ENCODE measurements around the gene CCL19. TPM values are rescaled to one million over a fixed set of nuclear protein-coding genes. Genes with fewer than 3 reads are reported as not detected.

Gene CCL19
- total RNA-seq, 1 donor = not detected

DNA sequence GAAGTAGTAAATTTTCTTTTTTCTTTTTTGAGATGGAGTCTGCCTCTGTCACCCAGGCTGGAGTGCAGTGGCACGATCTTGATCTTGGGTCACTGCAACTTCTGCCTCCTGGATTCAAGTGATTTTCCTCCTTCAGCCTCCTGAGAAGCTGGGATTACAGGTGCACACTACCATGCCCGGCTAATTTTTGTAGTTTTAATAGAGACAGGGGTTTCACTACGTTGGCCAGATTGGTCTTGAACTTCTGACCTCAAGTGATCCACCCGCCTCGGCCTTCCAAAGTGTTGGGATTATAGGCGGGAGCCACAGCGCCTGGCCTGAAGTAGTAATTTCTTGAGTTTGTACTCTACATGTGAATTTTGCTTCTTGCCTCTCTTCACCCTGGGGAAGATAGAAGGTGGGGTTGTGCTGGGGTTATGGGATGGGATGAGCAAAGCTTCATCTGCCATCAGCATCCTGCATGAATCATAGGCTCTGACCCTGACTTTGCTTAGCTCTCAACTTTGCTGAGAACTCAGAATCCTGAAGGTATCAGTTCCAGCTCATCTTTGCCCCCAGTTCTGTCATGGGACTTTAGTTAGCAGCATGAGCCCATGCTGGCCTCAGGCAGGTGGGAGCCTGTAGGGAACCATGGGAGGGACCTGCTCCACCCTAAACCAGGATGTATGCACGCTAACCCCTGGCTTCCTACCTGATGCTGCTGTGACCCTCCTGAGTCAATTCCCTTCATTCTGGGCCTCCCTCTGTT, 28.1 kb upstream of the CCL19 start:
- H4K20me1 ChIP-seq (ENCODE audit: insufficient read depth, low read length) = no peaks in the 10 kb centered on the region
- no peak for DNase-seq (ENCODE audit: insufficient read length, low spot score, missing footprints)
- TF ChIP-seq, protein P1, sequence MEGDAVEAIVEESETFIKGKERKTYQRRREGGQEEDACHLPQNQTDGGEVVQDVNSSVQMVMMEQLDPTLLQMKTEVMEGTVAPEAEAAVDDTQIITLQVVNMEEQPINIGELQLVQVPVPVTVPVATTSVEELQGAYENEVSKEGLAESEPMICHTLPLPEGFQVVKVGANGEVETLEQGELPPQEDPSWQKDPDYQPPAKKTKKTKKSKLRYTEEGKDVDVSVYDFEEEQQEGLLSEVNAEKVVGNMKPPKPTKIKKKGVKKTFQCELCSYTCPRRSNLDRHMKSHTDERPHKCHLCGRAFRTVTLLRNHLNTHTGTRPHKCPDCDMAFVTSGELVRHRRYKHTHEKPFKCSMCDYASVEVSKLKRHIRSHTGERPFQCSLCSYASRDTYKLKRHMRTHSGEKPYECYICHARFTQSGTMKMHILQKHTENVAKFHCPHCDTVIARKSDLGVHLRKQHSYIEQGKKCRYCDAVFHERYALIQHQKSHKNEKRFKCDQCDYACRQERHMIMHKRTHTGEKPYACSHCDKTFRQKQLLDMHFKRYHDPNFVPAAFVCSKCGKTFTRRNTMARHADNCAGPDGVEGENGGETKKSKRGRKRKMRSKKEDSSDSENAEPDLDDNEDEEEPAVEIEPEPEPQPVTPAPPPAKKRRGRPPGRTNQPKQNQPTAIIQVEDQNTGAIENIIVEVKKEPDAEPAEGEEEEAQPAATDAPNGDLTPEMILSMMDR (IDR thresholded peaks at IDR 0.05; ENCODE audit: extremely low read depth, low read depth, low read length) = no peak
- no peaks in the 10 kb centered on the region for H3K9me3 ChIP-seq (ENCODE audit: low read depth, low read length)
- peaks cover 6% of the 10 kb centered on the region for H3K27me3 ChIP-seq (ENCODE audit: insufficient read depth, low read length)
- no peaks in the 10 kb centered on the region for H3K36me3 ChIP-seq (ENCODE audit: insufficient read depth, low read length)
- H3K27ac ChIP-seq (ENCODE audit: low read depth, low read length) = no peak overlapping the region
- no peaks in the 10 kb centered on the region for H3K79me2 ChIP-seq (ENCODE audit: insufficient read depth, low read length)
- no peak overlapping the region for H2AFZ ChIP-seq (ENCODE audit: low read length)
- no peak overlapping the region for H3K4me2 ChIP-seq (ENCODE audit: insufficient read depth, low read length)
- H3K4me3 ChIP-seq (ENCODE audit: insufficient read depth, low read length) = no peak overlapping the region
- no peaks in the 10 kb centered on the region for H3K4me1 ChIP-seq (ENCODE audit: insufficient read depth, low read length)

DNA sequence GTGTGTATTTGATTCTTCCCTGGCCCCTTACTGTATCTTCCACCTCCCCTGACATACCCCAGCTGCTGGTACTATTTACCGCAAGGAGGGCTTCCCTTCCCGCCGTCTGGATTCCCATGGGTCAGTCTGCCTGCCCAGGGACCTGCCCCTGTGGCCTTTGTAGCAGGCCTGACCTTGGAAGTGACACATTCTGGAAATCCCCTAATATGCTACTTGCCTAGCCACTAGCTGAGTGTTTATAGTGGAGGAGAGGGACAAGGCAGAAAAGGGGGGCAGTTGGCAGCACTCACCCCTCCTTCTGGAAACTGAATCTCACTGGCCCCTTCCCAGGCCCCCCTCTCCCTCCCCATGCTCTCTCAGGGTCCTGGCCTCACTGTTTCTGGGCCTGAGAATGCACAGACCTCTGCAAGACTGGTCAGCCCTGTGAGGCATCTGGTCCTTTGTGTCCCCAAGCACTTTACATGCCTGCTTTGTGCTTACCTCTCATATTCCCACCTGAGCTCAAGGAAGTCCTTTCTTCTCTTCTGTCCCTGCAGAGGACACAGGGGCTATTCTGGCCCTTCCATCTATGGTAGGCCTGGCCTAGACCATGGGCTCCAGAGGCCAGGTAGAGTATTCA, 27.0 kb upstream of the CCL19 start:
- no peaks in the 10 kb centered on the region for H3K9me3 ChIP-seq (ENCODE audit: low read depth, low read length)
- DNase-seq (ENCODE audit: insufficient read length, low spot score, missing footprints) = no peak

DNA sequence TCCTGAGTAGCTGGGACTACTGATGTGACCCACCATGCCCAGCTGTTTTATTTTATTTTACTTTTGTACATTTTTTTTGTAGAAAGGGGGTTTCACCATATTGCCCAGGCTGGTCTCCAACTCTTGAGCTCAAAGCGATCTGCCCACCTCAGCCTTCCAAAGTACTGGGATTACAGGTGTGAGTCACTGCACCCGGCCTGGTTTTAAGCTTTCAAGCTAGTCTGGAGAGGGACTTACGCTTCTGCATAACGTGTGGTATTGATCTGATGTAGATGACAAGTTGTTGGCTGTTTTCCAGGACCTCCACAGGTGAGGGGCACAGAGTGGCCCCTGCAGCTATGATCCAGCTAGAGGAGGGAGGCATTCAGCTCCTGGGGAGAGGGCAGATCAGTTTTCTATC, 25.6 kb upstream of the CCL19 start:
- no peaks in the 10 kb centered on the region for H3K36me3 ChIP-seq (ENCODE audit: insufficient read depth, low read length)
- TF ChIP-seq, protein P1 (IDR thresholded peaks at IDR 0.05; ENCODE audit: extremely low read depth, low read depth, low read length) = no peak
- no peaks in the 10 kb centered on the region for H3K9me3 ChIP-seq (ENCODE audit: low read depth, low read length)
- no peaks in the 10 kb centered on the region for H3K4me1 ChIP-seq (ENCODE audit: insufficient read depth, low read length)
- no peak overlapping the region for H3K4me2 ChIP-seq (ENCODE audit: insufficient read depth, low read length)
- no peak for DNase-seq (ENCODE audit: insufficient read length, low spot score, missing footprints)
- peaks cover 9% of the 10 kb centered on the region for H3K27me3 ChIP-seq (ENCODE audit: insufficient read depth, low read length)
- no peaks in the 10 kb centered on the region for H3K79me2 ChIP-seq (ENCODE audit: insufficient read depth, low read length)
- no peak overlapping the region for H3K4me3 ChIP-seq (ENCODE audit: insufficient read depth, low read length)
- no peak overlapping the region for H3K27ac ChIP-seq (ENCODE audit: low read depth, low read length)
- no peaks in the 10 kb centered on the region for H4K20me1 ChIP-seq (ENCODE audit: insufficient read depth, low read length)
- no peak overlapping the region for H2AFZ ChIP-seq (ENCODE audit: low read length)

More for the DNA sequence above, 27.0 kb upstream of the CCL19 start:
- TF ChIP-seq, protein P1 (IDR thresholded peaks at IDR 0.05; ENCODE audit: extremely low read depth, low read depth, low read length) = no peak
- Histone ChIP-seq H3K27ac (ENCODE audit: low read depth, low read length) (no peak overlapping the region), H3K4me2 (ENCODE audit: insufficient read depth, low read length) (no peak overlapping the region), H3K79me2 (ENCODE audit: insufficient read depth, low read length) (no peaks in the 10 kb centered on the region), H4K20me1 (ENCODE audit: insufficient read depth, low read length) (no peaks in the 10 kb centered on the region), H2AFZ (ENCODE audit: low read length) (no peak overlapping the region), H3K36me3 (ENCODE audit: insufficient read depth, low read length) (no peaks in the 10 kb centered on the region), H3K4me1 (ENCODE audit: insufficient read depth, low read length) (no peaks in the 10 kb centered on the region), H3K27me3 (ENCODE audit: insufficient read depth, low read length) (peaks cover 7% of the 10 kb centered on the region), H3K4me3 (ENCODE audit: insufficient read depth, low read length) (no peak overlapping the region)

DNA sequence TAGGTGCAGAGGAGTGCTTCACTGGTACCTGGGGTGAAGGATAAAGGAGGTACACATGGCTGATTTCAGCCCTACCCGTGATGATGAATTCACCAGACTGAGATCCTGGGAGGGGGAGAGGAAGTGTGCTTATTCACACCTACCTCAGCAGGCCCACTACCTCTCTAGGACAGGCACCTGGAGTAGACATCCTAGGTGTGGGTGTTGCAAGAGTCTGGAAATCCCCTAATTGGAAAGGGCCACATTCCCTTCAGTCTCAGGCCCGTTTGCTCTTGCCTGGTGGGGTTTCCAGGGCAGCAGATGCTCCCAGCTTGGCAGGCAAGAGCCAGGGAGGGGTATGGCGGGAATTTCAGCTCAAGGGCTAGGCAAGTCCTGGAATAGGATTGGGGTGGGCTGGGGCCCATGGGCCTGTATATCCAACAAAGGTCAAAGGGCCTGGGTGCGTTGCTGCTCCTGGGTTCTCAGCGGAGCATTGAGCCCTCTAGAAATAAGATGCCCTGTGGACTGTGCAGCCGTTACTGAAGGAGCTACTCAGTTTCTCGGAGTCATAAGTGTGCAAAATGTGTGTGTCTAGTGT, 24.7 kb upstream of the CCL19 start:
- Histone ChIP-seq H4K20me1 (ENCODE audit: insufficient read depth, low read length) (no peaks in the 10 kb centered on the region), H3K79me2 (ENCODE audit: insufficient read depth, low read length) (no peaks in the 10 kb centered on the region), H3K27ac (ENCODE audit: low read depth, low read length) (no peak overlapping the region), H3K27me3 (ENCODE audit: insufficient read depth, low read length) (peaks cover 9% of the 10 kb centered on the region), H2AFZ (ENCODE audit: low read length) (no peak overlapping the region), H3K9me3 (ENCODE audit: low read depth, low read length) (no peaks in the 10 kb centered on the region), H3K4me3 (ENCODE audit: insufficient read depth, low read length) (no peak overlapping the region), H3K4me1 (ENCODE audit: insufficient read depth, low read length) (no peaks in the 10 kb centered on the region), H3K36me3 (ENCODE audit: insufficient read depth, low read length) (no peaks in the 10 kb centered on the region), H3K4me2 (ENCODE audit: insufficient read depth, low read length) (no peak overlapping the region)
- TF ChIP-seq, protein P1 (IDR thresholded peaks at IDR 0.05; ENCODE audit: extremely low read depth, low read depth, low read length) = no peak
- DNase-seq (ENCODE audit: insufficient read length, low spot score, missing footprints) = no peak
